Hindlimb muscle (tissue), 1 donor: ENCODE measurements around the gene TMX2. TPM values are rescaled to one million over a fixed set of nuclear protein-coding genes. Genes with fewer than 3 reads are reported as not detected.
"Not testable (repeated sequence)": the region's sequence is repeated elsewhere in the genome, so short reads cannot be mapped to it uniquely, and the experiment has no call there.

Source experiments
- DNase-seq: peaks from one replicate; pipeline ENCODE4 v3.0.0-alpha.2; 2013
- polyA plus RNA-seq: library from polyadenylated mRNA; unstranded; fragments of 120-200 nt; gene quantifications from one replicate; pipeline ENCODE4 v1.2.1, GENCODE V29; 2013; ENCODE audit not compliant: insufficient read length

The TMX2 gene
- polyA plus RNA-seq, 1 donor, result 54.4 TPM

GRCh38 chr11:57716726-57717125, 4.3 kb downstream of the TMX2 start:
- not testable (repeated sequence) for DNase-seq

GRCh38 chr11:57727185-57727584, 14.8 kb downstream of the TMX2 start:
- DNase-seq, result no peak

GRCh38 chr11:57728829-57729228, 16.4 kb downstream of the TMX2 start:
- no peak for DNase-seq

DNA sequence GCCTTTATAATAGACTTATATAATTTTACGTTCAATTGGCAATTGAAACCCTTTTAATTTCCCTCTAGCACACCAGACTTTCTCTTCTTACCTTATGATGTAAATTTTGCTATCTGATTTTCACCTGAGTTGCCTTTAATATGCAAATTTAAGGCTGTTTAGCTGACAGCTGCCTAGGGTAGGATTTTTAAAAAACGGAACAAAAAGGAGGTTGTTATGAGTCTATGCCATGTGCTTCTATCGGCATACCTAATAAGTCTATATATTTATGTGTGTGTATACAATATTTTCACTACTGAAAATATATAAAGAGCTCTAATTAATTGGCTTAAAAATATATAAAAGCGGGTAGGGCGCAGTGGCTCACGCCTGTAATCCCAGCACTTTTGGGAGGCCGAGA, 17.1 kb downstream of the TMX2 start:
- no peak for DNase-seq

GRCh38 chr11:57732661-57733060, 20.3 kb downstream of the TMX2 start:
- no peak for DNase-seq

DNA sequence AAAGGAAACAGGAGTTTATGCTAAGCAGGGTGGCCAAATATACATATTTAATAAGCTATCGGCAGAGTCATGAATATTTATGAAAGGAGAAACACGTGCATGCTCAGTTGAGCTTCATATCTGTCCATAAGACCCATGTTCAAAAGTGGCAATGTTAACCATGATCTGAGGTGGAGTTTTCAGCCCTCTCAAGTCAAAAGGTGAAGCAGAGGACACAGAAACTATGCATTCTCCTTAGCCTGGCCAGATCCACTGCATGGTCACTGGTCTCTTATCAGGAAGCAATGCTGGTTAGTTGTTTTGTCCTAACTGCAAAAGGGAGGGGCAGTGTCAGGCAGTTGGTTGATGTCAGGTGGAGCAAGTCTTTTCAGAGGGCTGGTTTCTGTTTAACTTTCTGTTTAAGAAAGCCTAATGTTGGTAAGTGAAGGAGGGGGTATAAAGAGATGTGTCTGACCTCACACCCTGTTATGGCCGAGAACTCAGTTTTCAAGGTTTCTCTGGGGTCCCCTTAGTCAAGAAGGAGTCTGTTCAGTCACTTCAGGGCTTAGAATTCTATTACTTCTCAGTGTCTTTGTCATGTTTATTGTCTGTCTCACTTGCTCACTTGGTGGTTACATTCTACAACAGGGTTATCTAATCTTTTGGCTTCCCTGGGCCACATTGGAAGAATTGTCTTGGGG, 23.4 kb downstream of the TMX2 start:
- DNase-seq, result no peak

- peak; percentile 96 for DNase-seq
Observed at GRCh38 chr11:57741132-57742086, 29.0 kb downstream of the TMX2 start, which contains the start of gene SELENOH. SELENOH (plus strand) TSS chr11:57741491; CDS start chr11:57741596, 105 bp downstream.

GRCh38 chr11:57742087-57742452, 29.7 kb downstream of the TMX2 start:
- no peak for DNase-seq

- DNase-seq, result no peak
Observed at GRCh38 chr11:57744357-57744756, 32.0 kb downstream of the TMX2 start.

- DNase-seq, result no peak
Observed at GRCh38 chr11:57745206-57745605, 32.8 kb downstream of the TMX2 start.

DNA sequence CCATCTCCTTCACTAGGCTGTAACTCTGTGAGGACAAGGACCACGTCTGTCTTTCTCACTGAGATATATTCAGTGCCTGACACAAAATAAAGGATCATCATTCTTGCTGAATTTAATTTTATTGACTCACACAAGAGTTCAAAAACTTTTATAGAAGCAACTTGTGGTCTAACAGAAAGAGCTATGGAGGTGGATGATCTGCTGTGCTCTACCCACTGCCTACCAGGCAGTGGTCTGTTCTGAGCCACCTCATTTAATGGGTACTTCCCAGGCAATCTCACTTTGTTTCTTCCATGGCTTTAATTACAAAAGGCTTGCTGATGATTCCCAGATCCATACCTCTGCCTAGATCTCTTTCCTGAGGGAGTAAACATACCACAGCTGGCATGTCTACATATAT, 34.5 kb downstream of the TMX2 start:
- DNase-seq, result no peak

GRCh38 chr11:57751176-57751575, 38.8 kb downstream of the TMX2 start:
- no peak for DNase-seq

DNA sequence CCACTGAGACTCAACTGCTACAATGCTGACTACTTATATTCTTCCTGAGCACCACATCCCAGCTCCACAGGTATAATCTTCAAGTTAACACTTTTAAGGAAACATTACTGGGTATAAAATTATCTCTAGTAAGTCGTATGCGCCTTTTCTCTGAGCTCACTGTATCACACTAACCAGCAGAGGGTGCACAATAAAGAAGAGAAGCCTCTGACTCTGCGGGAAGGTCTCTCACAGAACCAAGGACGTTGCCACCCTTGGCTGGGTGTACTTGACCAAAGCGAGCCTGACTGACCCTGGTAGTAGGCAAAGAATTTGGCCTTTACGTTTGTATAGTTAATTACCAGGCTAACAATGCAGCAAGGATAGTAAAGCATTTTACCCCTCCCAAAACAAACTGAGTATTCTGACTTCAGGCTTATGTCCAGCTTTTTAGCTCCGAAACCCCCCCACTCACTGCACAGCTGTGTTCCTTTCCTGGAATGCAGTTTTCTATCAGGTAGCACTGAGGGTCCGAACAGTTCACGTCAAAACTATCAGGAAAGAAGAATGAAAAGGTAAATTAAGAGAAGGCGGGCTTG, 39.4 kb downstream of the TMX2 start, which contains the start of gene BTBD18:
Gene BTBD18 (minus strand): TSS at position 144 of the 578 bp plus-strand sequence. CDS start 631 bp downstream, outside the sequence.
- DNase-seq, result no peak

- DNase-seq, result no peak
Observed at GRCh38 chr11:57752954-57753353, 40.6 kb downstream of the TMX2 start.

- no peak for DNase-seq
Observed at GRCh38 chr11:57758174-57758573, 45.8 kb downstream of the TMX2 start.

DNA sequence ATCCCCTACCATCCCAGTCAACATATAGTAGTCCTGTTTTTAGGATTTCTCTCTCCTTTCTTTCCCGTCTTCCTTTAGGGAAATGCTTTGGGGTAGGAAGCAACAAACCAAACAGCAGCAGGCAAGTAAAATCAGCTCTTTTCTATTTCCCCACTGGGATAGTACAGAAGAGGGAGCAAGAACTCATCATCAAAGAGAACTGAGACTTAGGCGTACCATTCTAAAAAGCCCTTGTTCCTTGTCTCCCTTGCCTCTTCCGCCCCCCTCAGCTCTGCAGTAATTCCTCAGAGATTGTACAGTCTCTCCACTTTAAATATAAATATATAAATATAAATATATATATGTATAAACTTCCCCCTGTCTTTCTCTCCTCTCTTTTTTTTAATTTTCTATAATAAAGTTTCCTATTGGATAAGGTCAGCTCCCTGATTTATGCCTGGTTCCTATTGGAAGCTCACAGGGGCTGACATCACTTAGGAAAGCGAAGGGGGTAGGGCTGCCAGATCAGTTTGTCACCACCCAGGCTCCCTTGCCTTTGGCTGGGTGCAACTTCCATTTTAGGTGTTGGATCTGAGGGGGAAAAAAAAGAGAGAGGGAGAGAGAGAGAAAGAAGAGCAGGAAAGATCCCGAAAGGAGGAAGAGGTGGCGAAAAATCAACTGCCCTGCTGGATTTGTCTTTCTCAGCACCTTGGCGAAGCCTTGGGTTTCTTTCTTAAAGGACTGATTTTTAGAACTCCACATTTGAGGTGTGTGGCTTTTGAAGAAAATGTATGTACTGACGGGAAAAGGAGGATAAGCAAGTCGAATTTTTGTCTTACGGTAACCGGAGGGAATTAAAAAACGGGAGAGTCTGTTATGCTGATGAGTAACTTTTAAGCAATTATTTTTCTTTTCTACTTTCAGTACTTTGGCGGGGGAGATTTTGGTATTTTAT, 49.2 kb downstream of the TMX2 start, which contains the start of gene CTNND1:
Gene CTNND1 (plus strand): TSS at position 502 of the 934 bp plus-strand sequence. CDS start 29,677 bp downstream, outside the sequence.
- DNase-seq, result peak; percentile 95

- DNase-seq, result no peak
Observed at GRCh38 chr11:57762235-57762861, 50.0 kb downstream of the TMX2 start.

GRCh38 chr11:57763568-57763967, 51.2 kb downstream of the TMX2 start:
- no peak for DNase-seq

DNA sequence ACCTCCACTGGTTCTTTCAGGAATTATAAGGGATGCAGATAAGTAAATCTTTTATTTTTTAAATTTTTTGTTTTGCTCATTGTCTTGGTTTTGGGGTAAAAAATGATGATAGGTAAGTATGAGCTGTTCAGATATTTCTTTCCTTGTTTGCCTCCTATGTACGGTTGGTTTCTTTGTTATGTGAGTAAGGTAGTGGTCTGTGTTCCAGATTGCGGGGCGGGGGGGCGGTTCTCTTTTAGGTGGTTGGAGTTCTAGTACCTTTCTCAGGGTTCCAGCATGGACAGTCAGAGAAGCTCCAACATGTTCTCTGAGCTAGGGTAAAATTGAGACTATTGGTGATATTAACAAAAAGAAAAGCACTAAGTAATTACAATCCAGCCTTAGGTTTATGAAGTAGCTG, 51.6 kb downstream of the TMX2 start:
- DNase-seq, result no peak

GRCh38 chr11:57764566-57764965, 52.2 kb downstream of the TMX2 start:
- DNase-seq, result no peak

GRCh38 chr11:57764972-57765371, 52.6 kb downstream of the TMX2 start:
- no peak for DNase-seq
